GM12801 (cell line): ENCODE data around the gene MSI2.

Experiments used
- CTCF ChIP-seq: IDR thresholded peaks from one replicate; pipeline ENCODE4 v1.5.1; 2011; ENCODE audit warnings: control low read depth; ENCODE audit not compliant: insufficient read length; ENCODE audit errors: extremely low read depth

The MSI2 gene

GRCh38 chr17:57527221-57528057 is 271.1 kb downstream of the MSI2 start:
- no peak for TF ChIP-seq CTCF

GRCh38 chr17:57528058-57528451 is 271.7 kb downstream of the MSI2 start:
- no peak for TF ChIP-seq CTCF

- no peak for TF ChIP-seq CTCF
Measured at GRCh38 chr17:57530026-57530425, 273.7 kb downstream of the MSI2 start.

- no peak for TF ChIP-seq CTCF
Measured at GRCh38 chr17:57530508-57530907, 274.2 kb downstream of the MSI2 start.

- TF ChIP-seq CTCF = no peak
Measured at GRCh38 chr17:57531078-57531477, 274.8 kb downstream of the MSI2 start.

GRCh38 chr17:57531648-57532504 is 275.6 kb downstream of the MSI2 start:
- TF ChIP-seq CTCF = no peak

- no peak for TF ChIP-seq CTCF
Measured at GRCh38 chr17:57532556-57532955, 276.2 kb downstream of the MSI2 start.
